Measurements from ENCODE around the gene NMRK2.
"Not testable (repeated sequence)": the region's sequence is repeated elsewhere in the genome, so short reads cannot be mapped to it uniquely, and the experiment has no call there.

NMRK2 gene

GRCh38 chr19:3932931-3933810, at the start of gene NMRK2:
TSS of gene NMRK2 (plus strand) at chr19:3933069. CDS start at chr19:3933672, 603 bp downstream.
- TF ChIP-seq ZFX (IDR thresholded peaks at IDR 0.05) (no peak), CTCF (conservative IDR thresholded peaks at IDR 0.05) (no peak)
- H3K27ac ChIP-seq: no peak within 1 kb of the TSS

- H3K27ac ChIP-seq: no peak overlapping the region
- no peak for TF ChIP-seq CTCF (conservative IDR thresholded peaks at IDR 0.05)
- no peak for TF ChIP-seq ZFX (IDR thresholded peaks at IDR 0.05)
These were observed 42.3 kb upstream of the NMRK2 start for GRCh38 chr19:3890591-3890990.

- TF ChIP-seq ZFX (IDR thresholded peaks at IDR 0.05): no peak
- TF ChIP-seq CTCF (conservative IDR thresholded peaks at IDR 0.05): no peak
- H3K27ac ChIP-seq: no peak overlapping the region
These were observed 39.2 kb upstream of the NMRK2 start for GRCh38 chr19:3893509-3894179.

GRCh38 chr19:3894959-3895358, 37.9 kb upstream of the NMRK2 start:
- H3K27ac ChIP-seq: not testable (repeated sequence)

- TF ChIP-seq CTCF (conservative IDR thresholded peaks at IDR 0.05) (no peak), ZFX (IDR thresholded peaks at IDR 0.05) (no peak)
- H3K27ac ChIP-seq: no peak overlapping the region
These were observed 37.1 kb upstream of the NMRK2 start for GRCh38 chr19:3895788-3896187.

GRCh38 chr19:3897936-3898335, 34.9 kb upstream of the NMRK2 start:
- H3K27ac ChIP-seq: no peak overlapping the region
- TF ChIP-seq ZFX (IDR thresholded peaks at IDR 0.05) (no peak), CTCF (conservative IDR thresholded peaks at IDR 0.05) (no peak)

GRCh38 chr19:3898426-3898825, 34.4 kb upstream of the NMRK2 start:
- no peak overlapping the region for H3K27ac ChIP-seq
- TF ChIP-seq ZFX (IDR thresholded peaks at IDR 0.05): no peak
- TF ChIP-seq CTCF (conservative IDR thresholded peaks at IDR 0.05): no peak

Data from C4-2B (cell line).